ENCODE measurements around the gene TRIM63.

The TRIM63 gene

GRCh38 chr1:26010825-26011224 is 56.6 kb downstream of the TRIM63 start:
- ATAC-seq: no peak
- no peak for TF ChIP-seq CSRNP3 (CRISPR knock-in tag; IDR thresholded peaks at IDR 0.05)
- TF ChIP-seq TCF4 (CRISPR knock-in tag; IDR thresholded peaks at IDR 0.05; ENCODE audit: borderline replicate concordance): no peak
- TF ChIP-seq PPARA (CRISPR knock-in tag; IDR thresholded peaks at IDR 0.05; ENCODE audit: borderline replicate concordance): no peak

- TF ChIP-seq TOX (CRISPR knock-in tag; IDR thresholded peaks at IDR 0.05; ENCODE audit: borderline replicate concordance) (no peak), ZC3H10 (CRISPR knock-in tag; IDR thresholded peaks at IDR 0.05) (no peak), ARNTL (CRISPR knock-in tag; IDR thresholded peaks at IDR 0.05; ENCODE audit: borderline replicate concordance, low read depth) (no peak), OSR1 (CRISPR knock-in tag; IDR thresholded peaks at IDR 0.05) (no peak), RARB (CRISPR knock-in tag; IDR thresholded peaks at IDR 0.05) (no peak), ZNF70 (CRISPR knock-in tag; IDR thresholded peaks at IDR 0.05) (no peak), ESRRG (CRISPR knock-in tag; IDR thresholded peaks at IDR 0.05) (no peak), ISL1 (CRISPR knock-in tag; IDR thresholded peaks at IDR 0.05) (no peak), PPARA (CRISPR knock-in tag; IDR thresholded peaks at IDR 0.05; ENCODE audit: borderline replicate concordance) (no peak), CSDC2 (CRISPR knock-in tag; IDR thresholded peaks at IDR 0.05) (no peak), GLIS3 (CRISPR knock-in tag; IDR thresholded peaks at IDR 0.05) (no peak), ZFP3 (CRISPR knock-in tag; IDR thresholded peaks at IDR 0.05) (no peak), BACH2 (CRISPR knock-in tag; IDR thresholded peaks at IDR 0.05; ENCODE audit: borderline replicate concordance) (no peak), TCF4 (CRISPR knock-in tag; IDR thresholded peaks at IDR 0.05; ENCODE audit: borderline replicate concordance) (no peak), ZNF8 (CRISPR knock-in tag; IDR thresholded peaks at IDR 0.05) (no peak)
- TF ChIP-seq, protein P1, sequence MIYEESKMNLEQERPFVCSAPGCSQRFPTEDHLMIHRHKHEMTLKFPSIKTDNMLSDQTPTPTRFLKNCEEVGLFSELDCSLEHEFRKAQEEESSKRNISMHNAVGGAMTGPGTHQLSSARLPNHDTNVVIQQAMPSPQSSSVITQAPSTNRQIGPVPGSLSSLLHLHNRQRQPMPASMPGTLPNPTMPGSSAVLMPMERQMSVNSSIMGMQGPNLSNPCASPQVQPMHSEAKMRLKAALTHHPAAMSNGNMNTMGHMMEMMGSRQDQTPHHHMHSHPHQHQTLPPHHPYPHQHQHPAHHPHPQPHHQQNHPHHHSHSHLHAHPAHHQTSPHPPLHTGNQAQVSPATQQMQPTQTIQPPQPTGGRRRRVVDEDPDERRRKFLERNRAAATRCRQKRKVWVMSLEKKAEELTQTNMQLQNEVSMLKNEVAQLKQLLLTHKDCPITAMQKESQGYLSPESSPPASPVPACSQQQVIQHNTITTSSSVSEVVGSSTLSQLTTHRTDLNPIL (CRISPR knock-in tag; IDR thresholded peaks at IDR 0.05; ENCODE audit: low read depth): no peak
- TF ChIP-seq, protein P2, sequence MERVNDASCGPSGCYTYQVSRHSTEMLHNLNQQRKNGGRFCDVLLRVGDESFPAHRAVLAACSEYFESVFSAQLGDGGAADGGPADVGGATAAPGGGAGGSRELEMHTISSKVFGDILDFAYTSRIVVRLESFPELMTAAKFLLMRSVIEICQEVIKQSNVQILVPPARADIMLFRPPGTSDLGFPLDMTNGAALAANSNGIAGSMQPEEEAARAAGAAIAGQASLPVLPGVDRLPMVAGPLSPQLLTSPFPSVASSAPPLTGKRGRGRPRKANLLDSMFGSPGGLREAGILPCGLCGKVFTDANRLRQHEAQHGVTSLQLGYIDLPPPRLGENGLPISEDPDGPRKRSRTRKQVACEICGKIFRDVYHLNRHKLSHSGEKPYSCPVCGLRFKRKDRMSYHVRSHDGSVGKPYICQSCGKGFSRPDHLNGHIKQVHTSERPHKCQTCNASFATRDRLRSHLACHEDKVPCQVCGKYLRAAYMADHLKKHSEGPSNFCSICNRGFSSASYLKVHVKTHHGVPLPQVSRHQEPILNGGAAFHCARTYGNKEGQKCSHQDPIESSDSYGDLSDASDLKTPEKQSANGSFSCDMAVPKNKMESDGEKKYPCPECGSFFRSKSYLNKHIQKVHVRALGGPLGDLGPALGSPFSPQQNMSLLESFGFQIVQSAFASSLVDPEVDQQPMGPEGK (CRISPR knock-in tag; IDR thresholded peaks at IDR 0.05; ENCODE audit: borderline replicate concordance): no peak
- TF ChIP-seq, protein P3, sequence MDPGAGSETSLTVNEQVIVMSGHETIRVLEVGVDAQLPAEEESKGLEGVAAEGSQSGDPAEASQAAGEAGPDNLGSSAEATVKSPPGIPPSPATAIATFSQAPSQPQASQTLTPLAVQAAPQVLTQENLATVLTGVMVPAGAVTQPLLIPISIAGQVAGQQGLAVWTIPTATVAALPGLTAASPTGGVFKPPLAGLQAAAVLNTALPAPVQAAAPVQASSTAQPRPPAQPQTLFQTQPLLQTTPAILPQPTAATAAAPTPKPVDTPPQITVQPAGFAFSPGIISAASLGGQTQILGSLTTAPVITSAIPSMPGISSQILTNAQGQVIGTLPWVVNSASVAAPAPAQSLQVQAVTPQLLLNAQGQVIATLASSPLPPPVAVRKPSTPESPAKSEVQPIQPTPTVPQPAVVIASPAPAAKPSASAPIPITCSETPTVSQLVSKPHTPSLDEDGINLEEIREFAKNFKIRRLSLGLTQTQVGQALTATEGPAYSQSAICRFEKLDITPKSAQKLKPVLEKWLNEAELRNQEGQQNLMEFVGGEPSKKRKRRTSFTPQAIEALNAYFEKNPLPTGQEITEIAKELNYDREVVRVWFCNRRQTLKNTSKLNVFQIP (CRISPR knock-in tag; IDR thresholded peaks at IDR 0.05; ENCODE audit: borderline replicate concordance, low read depth): no peak
- peak; percentile 68 for ATAC-seq
Measured at GRCh38 chr1:26009796-26010447, 57.5 kb downstream of the TRIM63 start.

- ATAC-seq: no peak
- TF ChIP-seq PPARA (CRISPR knock-in tag; IDR thresholded peaks at IDR 0.05; ENCODE audit: borderline replicate concordance): no peak
- no peak for TF ChIP-seq ZNF8 (CRISPR knock-in tag; IDR thresholded peaks at IDR 0.05)
- no peak for TF ChIP-seq ZFP30 (CRISPR knock-in tag; IDR thresholded peaks at IDR 0.05)
- no peak for TF ChIP-seq CSDC2 (CRISPR knock-in tag; IDR thresholded peaks at IDR 0.05)
- no peak for TF ChIP-seq TSHZ2 (CRISPR knock-in tag; IDR thresholded peaks at IDR 0.05)
- TF ChIP-seq SNAI2 (CRISPR knock-in tag; IDR thresholded peaks at IDR 0.05): no peak
- TF ChIP-seq, protein P1 (CRISPR knock-in tag; IDR thresholded peaks at IDR 0.05; ENCODE audit: low read depth): no peak
- TF ChIP-seq ESRRG (CRISPR knock-in tag; IDR thresholded peaks at IDR 0.05): no peak
- no peak for TF ChIP-seq OSR1 (CRISPR knock-in tag; IDR thresholded peaks at IDR 0.05)
- TF ChIP-seq GLIS3 (CRISPR knock-in tag; IDR thresholded peaks at IDR 0.05): no peak
- TF ChIP-seq ZC3H10 (CRISPR knock-in tag; IDR thresholded peaks at IDR 0.05): no peak
Measured at GRCh38 chr1:26006710-26007109, 60.7 kb downstream of the TRIM63 start.

Measured in SK-N-SH treated with all-trans-retinoic acid at 6 μM for 48 hours (cell line).